GM12865 (cell line): ENCODE measurements around the gene RTF2.
A peak's percentile ranks its signal among the peaks of the same experiment; 100 is the strongest.

ENCODE experiments used
- DNase-seq: peaks from one replicate; pipeline ENCODE4 v3.0.0; 2010; ENCODE audit warnings: low read depth
- H3K4me3 ChIP-seq: 2 replicates; pipeline ENCODE4 v1.5.1; 2011; ENCODE audit warnings: mild to moderate bottlenecking, low read depth, low read length, control low read depth
- CTCF ChIP-seq: IDR thresholded peaks from 2 replicates; pipeline ENCODE4 v1.5.1; 2011; ENCODE audit warnings: low read length, control low read depth, low read depth, inconsistent platforms; ENCODE audit not compliant: insufficient read depth; ENCODE audit errors: missing control alignments

Gene RTF2

DNA sequence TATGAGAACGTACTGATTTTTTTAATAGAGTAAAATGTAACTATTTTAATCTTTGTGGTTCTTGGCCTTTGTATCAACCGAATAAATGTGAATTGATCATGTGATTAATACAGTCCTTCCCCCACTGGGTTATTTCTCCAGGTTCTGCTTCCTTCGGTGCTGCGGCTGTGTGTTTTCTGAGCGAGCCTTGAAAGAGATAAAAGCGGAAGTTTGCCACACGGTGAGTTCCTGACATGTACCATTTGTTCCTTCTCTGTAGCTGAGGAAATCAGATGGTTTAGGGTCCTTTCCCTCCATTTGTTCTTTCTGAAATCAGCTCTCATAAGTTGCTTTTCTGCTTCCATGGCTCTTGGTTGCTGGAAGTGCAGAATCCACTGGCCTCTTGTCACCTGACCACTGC lies 15.5 kb downstream of the RTF2 start:
- H3K4me3 ChIP-seq, result no peak overlapping the region
- DNase-seq, result no peak
- no peak for TF ChIP-seq CTCF

DNA sequence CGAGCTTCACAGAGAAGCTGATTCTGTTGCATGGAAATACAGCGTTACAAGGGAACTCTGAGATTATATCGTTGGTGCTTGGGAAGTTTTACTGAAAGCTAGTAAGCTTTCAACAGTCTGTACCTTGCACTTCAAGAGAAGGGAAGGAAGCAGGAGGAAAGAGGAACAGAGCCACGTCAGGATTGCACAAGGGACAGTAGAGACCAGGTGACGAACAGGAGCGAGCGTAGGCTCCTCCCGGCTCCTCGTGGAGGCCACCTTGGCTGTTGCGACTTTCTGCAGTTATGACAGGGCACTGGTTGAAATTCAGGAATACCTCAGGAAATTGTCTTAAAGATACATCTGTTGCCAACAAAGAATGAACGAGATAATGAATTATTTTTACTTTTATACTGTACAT lies 18.8 kb downstream of the RTF2 start:
- no peak overlapping the region for H3K4me3 ChIP-seq
- no peak for TF ChIP-seq CTCF
- DNase-seq, result no peak

- no peak overlapping the region for H3K4me3 ChIP-seq
- no peak for DNase-seq
- TF ChIP-seq CTCF, result no peak
Observed at GRCh38 chr20:56488566-56488965, 20.1 kb downstream of the RTF2 start.

- no peak overlapping the region for H3K4me3 ChIP-seq
- no peak for TF ChIP-seq CTCF
- DNase-seq, result no peak
Observed at GRCh38 chr20:56501116-56501515, 32.7 kb downstream of the RTF2 start.

- H3K4me3 ChIP-seq, result no peak overlapping the region
- no peak for TF ChIP-seq CTCF
- DNase-seq, result no peak
Observed at GRCh38 chr20:56503916-56504315, 35.5 kb downstream of the RTF2 start.

GRCh38 chr20:56504373-56505005 lies 36.1 kb downstream of the RTF2 start:
- DNase-seq, result no peak
- H3K4me3 ChIP-seq, result no peak overlapping the region
- peak; percentile 48 for TF ChIP-seq CTCF

GRCh38 chr20:56506103-56506502 lies 37.7 kb downstream of the RTF2 start:
- no peak overlapping the region for H3K4me3 ChIP-seq
- no peak for DNase-seq
- TF ChIP-seq CTCF, result no peak
